ENCODE measurements around the gene ADAMTS9.

The ADAMTS9 gene

DNA sequence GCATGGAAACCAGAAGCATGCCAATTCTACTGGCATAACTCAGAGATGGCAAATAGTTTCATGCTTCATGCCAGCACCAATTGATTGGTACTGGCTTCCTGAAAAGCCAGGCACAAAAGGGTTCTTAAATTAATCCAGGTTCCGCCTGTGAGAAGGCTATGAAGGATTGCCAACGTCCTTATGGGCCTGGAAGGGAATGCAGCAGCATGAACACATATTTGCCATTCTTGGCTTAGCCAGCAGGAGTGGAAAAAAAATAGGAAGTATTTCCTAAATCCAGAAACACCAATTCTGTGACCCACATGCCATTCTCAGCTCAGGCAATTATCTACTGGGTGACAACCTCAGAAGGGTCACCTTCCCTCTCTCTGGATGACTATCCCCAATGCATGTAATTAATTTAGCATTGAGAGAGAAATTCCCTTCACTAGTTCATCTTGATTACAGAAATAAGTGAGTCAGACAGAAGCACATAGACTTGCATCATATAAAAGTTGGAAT lies 36.0 kb downstream of the ADAMTS9 start:
- DNase-seq: no peak

GRCh38 chr3:64651303-64651702 lies 36.5 kb downstream of the ADAMTS9 start:
- no peak for DNase-seq

DNA sequence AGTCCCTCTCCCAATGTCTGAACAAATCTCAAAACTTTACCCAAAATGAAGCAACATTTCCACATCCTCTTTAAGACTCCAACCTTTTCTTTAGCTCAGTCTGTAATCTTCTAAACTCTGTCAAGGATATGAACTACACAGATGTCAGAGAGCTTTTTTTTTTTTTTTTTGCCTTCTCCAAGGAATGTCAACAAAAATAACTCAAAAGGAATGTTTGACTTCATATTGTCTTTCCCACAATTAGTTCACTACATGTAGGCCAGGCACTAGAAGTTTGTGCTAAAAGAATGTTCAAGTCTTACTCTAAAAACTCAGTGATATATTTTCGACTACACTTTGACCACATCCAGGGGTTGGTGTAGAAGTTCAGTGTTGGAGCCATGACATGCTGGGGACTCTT lies 37.1 kb downstream of the ADAMTS9 start:
- DNase-seq: no peak

DNA sequence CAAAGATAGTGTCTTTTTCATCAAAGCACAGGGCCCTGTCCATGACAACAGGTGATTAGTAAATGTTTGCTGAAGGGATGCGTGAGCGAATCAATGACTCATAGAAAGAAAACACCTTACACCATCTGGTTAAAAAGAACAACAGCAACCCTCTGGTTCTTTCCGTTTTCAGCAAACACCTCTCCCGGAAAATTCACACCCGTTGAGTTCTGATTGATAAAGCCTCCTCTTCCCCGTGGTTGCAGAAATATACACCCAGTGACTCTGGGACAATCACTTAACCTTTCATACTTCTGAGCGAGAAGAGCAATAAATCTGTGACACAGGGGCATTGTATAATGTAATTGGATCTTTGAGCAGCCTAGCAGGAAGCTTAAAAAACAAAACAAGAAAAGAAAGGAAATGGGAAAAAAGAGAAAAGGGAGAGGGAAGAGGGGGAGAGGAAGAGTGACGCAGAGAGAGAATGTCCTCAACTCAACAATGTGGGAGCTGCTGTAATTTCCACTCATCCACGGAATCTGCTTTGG lies 37.6 kb downstream of the ADAMTS9 start:
- DNase-seq: no peak

DNA sequence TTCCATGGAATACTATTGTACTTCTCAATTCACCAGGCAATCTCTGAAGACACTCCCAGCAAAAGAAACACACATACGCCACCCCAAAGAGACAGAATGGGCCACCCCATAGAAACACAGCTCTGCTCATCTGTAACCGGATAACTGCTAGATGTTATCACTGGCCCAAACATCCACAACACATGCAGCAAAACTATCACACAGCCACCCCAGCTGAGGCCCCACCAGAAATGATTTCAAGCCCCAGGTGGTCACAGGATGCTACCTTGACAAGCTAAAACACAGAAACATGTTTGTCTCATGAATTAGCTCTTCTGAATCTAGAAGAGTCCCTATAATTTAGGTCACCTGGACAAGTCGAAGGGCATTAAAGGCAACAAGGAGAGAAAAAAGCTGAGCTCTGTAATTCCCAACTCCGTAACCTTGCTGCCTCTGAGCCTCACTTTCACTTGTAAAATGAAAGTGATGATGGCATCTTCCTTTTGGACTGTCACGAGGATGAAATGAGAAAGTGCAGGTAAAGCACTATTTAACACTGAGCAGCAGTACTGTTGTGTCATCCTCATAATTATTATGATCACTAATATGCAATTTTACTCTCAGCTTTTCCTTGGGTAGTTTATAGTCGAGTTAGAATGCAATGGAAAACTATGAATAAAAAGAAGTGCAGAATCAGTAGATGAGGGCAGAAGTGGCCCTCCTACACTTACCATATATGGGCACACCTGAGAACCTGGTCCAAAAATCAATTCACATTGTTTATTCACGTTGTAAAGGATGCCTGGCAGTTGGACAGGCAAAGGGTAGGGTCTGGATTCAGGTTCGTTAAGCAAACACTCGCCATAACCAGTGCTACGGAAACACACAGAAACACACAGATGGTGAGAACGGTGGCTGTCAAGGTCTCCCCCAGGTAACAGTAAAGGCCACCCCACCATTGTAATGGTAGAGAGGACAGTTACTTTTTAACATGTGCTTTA lies 38.6 kb downstream of the ADAMTS9 start:
- no peak for DNase-seq

GRCh38 chr3:64647825-64648224 lies 40.0 kb downstream of the ADAMTS9 start:
- DNase-seq: no peak

DNA sequence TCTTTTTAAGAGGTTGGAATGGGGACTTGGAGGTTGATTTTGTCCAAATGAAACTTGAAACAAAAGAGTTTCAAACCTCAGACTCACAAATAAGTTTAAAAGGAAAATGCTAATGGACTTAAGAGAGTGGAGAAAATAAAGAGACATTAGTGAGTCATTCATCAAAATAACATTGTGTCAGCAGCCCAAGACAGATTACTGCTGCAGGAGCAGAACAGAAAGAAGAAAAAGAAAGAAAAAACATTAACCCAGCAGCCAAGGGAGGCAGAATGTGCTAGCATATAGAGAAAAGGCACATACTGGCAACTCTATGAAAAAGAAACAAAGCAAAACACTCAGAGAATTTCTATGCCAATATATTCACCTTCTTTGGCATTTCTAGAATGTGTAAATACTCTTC lies 42.6 kb downstream of the ADAMTS9 start:
- DNase-seq: no peak

DNA sequence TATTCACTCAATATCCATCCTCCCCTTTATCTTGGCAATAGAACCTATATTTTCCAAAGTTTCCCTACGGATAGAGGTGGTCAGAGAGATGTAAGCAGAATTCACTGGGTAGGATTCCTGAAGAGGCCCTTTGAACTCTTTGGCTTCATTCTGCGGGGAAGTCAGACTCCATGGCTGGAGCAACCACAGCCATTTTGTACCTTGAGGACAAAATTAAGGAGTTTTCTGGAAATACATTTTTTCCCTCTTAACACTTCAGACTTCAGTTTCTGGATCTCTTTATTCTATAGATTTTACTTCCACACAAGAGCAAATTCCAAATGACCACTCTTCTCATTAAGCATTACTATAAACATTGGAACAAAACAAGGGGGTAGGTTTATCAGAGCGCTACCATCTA lies 43.3 kb downstream of the ADAMTS9 start:
- no peak for DNase-seq

DNA sequence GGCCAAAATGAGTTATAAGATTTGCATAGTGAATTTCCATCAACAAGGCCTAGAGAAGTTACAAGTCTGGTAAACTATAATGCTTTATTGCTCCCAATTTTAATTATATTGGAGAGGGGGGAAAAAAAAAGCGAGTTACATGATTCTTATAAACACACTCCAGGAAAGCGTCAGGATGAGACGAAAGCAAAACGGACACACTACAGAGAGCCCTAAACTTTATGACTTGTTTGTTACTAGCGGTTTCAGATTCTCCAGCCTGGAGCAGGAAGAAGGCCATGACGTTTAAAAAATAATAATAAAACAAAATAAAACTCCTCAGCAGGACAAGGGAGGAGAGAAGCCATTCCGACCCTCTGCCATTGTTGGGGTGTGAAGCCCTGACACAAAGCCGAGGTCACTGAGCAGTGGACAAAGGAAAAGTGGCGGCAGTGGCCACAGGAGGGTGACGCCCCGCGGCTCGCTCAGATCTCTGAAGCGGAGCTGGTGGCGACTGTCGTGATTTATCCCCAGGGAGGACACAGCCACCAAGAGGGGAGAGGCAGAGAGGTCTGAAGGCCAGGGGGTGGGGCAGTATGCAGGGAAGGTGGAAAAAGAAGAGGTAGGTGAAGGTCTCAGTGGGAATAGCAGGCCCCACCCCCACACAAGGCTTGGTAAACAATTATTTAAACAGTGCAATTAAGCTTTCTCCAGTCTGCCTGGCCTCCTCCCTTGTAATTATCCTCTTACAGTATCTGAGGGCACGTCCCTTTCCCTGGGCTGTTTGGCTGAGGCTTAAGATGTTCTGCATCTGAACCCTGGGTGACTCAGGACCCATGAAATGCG lies 45.3 kb downstream of the ADAMTS9 start:
- no peak for DNase-seq

GRCh38 chr3:64638981-64639481 lies 48.8 kb downstream of the ADAMTS9 start:
- DNase-seq: no peak

DNA sequence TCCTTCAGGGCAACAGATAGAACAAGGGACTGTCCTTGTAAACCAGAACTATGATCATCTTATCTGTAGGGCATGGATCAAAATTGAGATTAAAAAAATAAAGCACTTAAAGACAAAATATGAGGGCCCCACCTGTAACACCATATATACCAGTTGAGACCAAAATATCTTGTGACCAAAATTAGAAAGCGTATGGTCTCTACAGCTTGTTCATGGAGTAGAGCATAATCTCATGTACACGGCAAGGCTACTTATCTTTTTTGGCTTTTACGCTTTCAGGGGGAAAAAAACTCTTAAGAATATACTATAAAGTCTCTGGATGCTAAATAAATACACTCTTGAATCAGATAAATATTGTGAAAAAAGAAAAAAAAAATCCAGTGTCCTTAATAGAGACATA lies 49.3 kb downstream of the ADAMTS9 start:
- DNase-seq: no peak

- DNase-seq: no peak
These were observed 53.4 kb downstream of the ADAMTS9 start for GRCh38 chr3:64634417-64634816.

DNA sequence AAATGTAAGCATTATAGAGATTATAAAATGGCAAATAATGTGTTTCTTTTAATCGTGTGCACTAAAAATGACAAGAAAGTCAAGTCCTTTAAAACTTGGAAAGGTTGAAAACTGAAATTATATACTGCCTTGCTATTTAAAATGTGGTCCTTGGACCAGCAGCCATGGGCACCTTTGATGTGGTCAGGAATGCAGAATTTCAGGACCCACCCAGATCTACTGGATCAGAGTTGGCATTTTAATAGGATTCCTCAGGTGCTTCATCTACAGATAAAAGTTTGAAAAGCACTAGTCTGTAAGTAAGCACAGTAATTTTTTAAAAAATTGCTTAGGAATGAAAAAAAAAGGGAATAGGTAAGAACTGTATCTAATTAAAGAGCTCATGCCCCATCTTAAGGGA lies 55.8 kb downstream of the ADAMTS9 start:
- DNase-seq: no peak

- DNase-seq: no peak
These were observed 60.1 kb downstream of the ADAMTS9 start for GRCh38 chr3:64627471-64628321.

DNA sequence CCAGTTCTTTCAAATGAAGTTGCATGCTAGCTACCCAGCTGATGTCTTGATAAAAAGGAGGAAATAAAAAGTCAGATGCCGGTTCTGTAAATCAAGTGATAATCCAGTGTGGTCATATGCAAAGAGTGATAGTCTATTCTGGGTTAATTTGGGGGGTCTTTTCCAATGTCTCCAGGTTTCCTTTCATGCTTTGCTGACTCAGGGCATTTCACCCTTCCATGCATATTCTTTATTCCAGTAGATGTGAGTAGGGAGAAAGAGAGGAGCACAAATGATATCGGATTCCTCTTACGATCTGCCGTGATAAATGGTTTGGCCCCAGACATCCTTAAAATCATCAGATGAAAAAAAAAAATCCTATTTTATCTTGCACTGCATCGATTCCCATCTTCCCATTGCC lies 60.8 kb downstream of the ADAMTS9 start:
- no peak for DNase-seq

- no peak for DNase-seq
These were observed 62.4 kb downstream of the ADAMTS9 start for GRCh38 chr3:64625381-64625780.

DNA sequence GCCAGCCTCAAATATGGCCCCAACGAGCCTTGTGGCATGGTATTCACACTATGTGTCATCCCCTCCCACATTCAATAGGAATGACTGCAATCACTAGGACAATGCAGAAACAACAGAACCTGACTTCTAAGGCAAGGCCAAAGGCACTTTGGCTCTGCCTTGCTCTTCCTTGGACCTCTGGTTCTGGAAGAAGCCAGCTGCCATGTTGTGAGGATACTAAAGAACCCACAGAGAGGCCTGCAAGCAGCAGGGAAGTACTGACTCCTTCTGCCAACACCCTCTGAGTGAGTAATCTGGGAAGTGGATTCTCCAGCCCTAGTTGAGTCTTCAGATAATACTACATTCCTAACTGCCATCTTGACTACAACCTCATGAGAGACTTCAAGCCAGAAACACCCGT lies 64.7 kb downstream of the ADAMTS9 start:
- no peak for DNase-seq

DNA sequence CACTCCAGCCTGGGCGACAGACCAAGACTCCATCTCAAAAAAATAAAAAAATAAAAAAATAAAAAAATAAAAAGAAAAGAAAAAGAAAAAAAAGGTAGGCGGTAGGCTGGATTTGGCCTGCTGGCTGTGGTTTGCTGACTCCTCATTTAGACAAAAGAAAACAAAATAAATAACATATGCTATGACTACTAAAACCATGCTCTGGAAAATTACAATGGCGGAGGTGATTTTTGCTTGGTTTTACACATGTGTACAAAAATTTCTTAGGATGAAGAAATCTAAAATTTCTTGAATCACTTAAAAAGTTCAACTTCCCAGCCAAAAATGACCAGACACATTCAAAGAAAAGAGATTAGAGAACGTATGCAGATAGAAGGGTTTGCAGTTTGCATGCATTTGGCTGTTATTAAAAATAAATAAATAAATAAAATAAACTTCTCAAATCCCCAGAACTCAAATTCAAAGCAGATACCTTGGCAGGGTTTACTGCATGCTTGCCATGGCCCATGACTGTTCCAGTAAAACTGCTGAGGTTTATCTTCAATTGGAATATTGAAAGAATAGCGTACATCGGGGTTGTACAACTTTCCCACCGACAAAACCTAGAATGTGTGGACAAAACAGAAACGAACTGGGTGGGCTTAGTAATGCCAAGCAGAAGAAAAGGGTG lies 65.9 kb downstream of the ADAMTS9 start:
- no peak for DNase-seq

DNA sequence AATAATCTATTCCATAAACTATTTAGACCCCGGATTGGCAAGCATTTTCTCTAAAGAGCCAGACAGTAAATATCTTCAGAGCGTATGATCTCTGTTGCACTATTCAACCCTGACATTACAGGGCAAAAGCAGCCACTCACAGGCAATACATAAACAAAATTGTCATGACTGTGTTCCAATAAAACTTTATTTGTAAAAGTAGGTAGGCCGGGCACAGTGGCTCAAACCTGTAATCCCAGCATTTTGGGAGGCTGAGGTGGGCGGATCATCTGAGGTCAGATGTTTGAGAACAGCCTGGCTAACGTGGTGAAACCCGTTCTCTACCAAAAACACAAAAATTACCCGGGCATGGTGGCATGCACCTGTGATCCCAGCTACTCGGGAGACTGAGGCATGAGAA lies 66.5 kb downstream of the ADAMTS9 start:
- DNase-seq: no peak

- DNase-seq: no peak
These were observed 67.8 kb downstream of the ADAMTS9 start for GRCh38 chr3:64620020-64620419.

DNA sequence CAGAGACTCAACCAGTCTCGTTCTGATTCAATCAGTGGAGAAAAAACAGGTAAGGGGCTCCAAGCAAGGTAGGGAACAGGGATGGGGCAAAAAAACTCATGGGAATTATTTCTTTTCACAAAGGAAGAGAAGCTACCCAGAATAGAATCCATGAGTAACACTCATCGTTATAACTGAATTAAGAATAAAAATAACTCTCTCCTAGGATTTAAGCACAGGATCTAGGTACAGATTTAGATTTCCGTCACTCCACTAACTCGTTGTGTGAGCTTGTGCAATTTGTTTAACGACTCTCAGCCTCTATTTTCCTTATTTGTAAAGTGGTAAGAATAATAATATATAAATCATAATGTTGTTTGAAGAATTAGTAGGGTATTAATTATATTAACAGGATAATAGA lies 68.6 kb downstream of the ADAMTS9 start:
- DNase-seq: no peak

GRCh38 chr3:64617610-64618009 lies 70.2 kb downstream of the ADAMTS9 start:
- no peak for DNase-seq

All from suppressor macrophage treated with lipopolysaccharide for 4 hours (primary cell).